Measurements from ENCODE around the gene C6orf15.

Gene C6orf15

DNA sequence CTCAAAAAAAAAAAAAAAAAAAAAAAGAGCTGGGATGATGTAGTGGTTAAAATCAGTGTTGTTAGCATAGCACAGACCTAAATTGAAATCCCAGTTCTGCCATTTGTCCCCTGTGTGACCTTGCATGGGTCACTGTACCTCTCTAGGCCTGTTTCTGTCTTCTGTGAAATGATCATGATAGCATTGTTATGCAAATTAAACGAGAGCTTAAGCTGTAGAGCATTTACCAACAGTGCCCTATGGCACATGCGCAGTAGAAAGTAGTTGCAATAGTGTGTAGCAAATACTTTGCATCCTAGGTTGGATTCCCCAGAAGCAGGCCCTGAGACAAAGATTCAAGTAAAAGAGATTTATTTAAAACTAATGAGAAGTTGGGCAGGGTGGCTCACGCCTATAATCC is 19.2 kb upstream of the C6orf15 start:
- no peak for DNase-seq (ENCODE audit: low spot score)
- TF ChIP-seq, protein P1, sequence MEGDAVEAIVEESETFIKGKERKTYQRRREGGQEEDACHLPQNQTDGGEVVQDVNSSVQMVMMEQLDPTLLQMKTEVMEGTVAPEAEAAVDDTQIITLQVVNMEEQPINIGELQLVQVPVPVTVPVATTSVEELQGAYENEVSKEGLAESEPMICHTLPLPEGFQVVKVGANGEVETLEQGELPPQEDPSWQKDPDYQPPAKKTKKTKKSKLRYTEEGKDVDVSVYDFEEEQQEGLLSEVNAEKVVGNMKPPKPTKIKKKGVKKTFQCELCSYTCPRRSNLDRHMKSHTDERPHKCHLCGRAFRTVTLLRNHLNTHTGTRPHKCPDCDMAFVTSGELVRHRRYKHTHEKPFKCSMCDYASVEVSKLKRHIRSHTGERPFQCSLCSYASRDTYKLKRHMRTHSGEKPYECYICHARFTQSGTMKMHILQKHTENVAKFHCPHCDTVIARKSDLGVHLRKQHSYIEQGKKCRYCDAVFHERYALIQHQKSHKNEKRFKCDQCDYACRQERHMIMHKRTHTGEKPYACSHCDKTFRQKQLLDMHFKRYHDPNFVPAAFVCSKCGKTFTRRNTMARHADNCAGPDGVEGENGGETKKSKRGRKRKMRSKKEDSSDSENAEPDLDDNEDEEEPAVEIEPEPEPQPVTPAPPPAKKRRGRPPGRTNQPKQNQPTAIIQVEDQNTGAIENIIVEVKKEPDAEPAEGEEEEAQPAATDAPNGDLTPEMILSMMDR (IDR thresholded peaks at IDR 0.05; ENCODE audit: extremely low read depth, missing control alignments) = no peak

DNA sequence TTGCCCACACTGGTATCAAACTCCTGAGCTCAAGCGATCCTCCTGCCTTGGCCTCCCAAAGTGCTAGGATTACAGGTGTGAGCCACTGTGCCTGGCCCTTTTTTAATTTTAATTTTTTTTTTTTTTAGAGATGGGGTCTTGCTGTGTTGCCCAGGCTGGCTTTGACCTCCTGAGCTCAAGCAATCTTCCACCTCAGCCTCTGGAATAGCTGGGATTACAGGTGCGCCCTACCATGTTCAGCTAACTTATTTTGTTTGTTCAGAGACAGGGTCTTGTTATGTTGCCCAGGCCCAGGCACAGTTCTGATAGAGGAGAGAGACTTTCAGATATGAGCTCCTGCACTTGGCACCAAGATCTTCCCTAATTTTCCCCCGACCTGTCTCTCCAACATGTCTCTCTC is 18.4 kb upstream of the C6orf15 start:
- no peak for DNase-seq (ENCODE audit: low spot score)
- TF ChIP-seq, protein P1 (IDR thresholded peaks at IDR 0.05; ENCODE audit: extremely low read depth, missing control alignments) = no peak

DNA sequence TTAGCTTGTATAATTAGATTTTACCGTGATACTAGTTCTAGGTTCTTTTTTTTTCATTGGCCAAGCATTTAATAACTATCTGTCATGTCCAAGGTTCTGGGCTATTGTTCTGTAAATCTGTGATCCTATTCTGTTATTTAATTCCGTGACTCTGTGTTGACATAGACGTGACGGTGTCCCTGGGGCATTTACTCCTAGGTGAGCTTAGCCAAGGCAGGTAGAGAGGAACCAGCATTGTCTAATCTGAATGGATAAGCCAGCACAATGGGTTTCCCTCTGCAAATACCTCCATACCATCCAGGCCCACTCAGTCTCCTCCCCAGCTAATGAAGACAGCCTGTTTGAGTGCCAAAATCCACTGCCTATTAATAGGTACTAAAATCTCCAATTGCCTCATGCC is 16.8 kb upstream of the C6orf15 start:
- TF ChIP-seq, protein P1 (IDR thresholded peaks at IDR 0.05; ENCODE audit: extremely low read depth, missing control alignments) = no peak
- no peak for DNase-seq (ENCODE audit: low spot score)

DNA sequence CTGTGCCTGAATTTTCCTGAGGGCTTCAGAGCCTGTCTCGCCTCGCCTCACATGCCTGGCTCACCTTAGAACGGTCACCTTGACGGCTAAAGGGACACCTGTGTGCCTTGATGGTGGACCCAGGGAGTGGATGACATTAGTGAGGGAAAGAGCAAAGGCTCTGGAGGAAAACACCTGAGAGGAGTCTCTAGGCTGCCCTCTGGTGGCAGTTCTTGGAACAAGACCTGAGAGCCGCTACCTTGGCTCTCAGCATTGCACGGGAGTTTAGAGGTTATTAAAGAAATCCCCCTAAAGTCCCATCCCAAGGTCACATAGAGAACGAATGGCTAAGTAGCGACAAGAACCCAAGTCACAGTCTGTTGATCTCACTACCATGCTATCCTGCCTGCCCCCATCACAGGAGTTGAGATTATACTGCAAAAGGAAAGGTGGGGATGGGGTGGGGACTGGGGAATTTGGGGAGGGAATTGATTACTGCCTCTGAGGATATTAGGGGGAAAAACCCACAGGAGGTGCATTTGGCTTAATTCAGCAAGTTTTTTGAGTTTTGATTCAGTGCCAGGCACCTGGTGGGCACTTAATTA is 15.8 kb upstream of the C6orf15 start:
- TF ChIP-seq, protein P1 (IDR thresholded peaks at IDR 0.05; ENCODE audit: extremely low read depth, missing control alignments) = peak; percentile 66
- DNase-seq (ENCODE audit: low spot score) = peak; percentile 83

DNA sequence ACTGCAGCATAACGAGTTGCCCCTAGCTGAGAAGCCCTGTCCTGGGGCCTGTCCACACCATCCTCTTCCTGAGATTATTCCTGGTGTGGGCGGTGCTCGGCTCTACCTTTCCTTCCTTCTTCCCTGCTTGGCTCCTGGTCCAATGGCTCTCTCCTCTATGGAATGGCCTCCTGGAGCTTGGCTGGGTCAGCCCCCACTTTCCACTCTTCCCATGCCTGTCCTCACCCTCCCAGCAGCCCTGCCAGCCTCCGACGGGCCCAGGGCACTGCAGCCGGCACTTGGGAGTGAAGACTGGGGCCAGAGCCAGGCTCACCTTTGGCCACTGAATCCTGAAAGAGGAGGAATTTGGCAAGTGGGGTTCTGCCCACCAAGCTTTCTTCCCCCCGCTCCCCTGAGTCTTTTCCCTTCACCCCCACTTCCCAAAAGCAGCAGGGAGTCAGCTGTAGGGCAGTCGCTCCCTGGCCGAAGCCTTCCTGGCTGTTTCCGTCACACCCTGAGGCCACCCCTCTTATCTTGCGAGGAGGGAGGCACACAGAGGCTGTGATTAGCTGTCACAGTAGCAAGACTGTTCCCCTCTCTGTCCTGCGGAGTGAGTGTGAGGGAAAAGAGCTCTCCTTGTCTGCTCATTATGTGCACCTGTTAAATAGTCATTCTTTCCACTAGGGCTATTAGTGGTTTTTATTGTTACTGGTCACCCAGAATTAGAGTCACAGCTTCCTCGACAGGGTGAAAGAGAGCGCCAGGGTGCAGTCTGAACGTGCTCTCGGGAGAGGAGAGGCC is 14.2 kb upstream of the C6orf15 start:
- no peak for DNase-seq (ENCODE audit: low spot score)
- TF ChIP-seq, protein P1 (IDR thresholded peaks at IDR 0.05; ENCODE audit: extremely low read depth, missing control alignments) = no peak

GRCh38 chr6:31125586-31126363 is 13.4 kb upstream of the C6orf15 start:
- no peak for DNase-seq (ENCODE audit: low spot score)
- TF ChIP-seq, protein P1 (IDR thresholded peaks at IDR 0.05; ENCODE audit: extremely low read depth, missing control alignments) = no peak

DNA sequence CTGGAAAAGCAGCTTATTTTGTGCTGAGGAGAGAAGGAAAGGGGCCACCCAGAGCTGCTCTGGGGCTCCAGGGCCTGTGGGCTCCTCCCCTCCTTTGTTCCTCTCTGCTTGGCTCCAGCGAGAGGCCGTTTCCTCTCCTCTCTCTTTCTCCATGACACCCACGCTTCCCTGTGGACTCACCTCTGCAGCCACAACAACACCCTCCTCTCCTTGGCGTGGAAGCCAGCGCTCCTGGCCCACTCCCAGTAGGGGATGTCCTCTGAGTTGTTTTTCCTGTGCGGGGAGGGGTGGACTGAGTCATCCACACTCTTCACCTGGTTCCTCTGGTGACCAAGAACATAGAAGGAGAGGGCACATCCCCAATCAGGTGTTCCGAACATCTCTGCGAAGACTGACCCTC is 12.8 kb upstream of the C6orf15 start:
- DNase-seq (ENCODE audit: low spot score) = no peak
- TF ChIP-seq, protein P1 (IDR thresholded peaks at IDR 0.05; ENCODE audit: extremely low read depth, missing control alignments) = no peak

Data from GM20000 (cell line).